HG03439 (cell line): ENCODE results near the gene GNA15.
A peak's percentile ranks its signal among the peaks of the same experiment; 100 is the strongest.
"Not testable (repeated sequence)": the region's sequence is repeated elsewhere in the genome, so short reads cannot be mapped to it uniquely, and the experiment has no call there.

Source experiments
- ATAC-seq: cut with Tn5 transposase; IDR thresholded peaks from one replicate; pipeline ENCODE4 v1.9.1; 2021; ENCODE audit warnings: mild to moderate bottlenecking, moderate library complexity; ENCODE audit not compliant: unreplicated experiment

GNA15 gene

DNA sequence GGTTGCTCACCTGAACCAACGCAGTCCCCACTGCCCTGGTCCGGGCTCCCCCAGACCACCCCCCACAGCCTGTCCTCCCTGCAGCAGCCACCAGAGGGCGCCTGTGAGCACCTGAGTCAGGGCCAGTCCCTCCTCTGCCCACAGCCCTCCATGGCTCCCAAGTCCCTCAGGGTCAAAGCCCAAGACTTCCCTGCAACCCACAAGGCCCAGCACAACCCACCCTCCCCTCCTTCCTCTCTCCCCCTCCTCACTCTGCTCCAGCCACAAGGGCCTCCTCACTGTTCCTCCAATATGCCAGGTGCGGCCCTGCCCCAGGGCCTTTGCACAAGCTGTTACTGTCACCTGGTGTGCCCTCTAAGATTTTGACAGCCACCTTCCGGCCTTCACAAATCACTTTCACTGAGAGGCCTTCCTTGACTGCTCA, 10.9 kb downstream of the GNA15 start:
- ATAC-seq = no peak

DNA sequence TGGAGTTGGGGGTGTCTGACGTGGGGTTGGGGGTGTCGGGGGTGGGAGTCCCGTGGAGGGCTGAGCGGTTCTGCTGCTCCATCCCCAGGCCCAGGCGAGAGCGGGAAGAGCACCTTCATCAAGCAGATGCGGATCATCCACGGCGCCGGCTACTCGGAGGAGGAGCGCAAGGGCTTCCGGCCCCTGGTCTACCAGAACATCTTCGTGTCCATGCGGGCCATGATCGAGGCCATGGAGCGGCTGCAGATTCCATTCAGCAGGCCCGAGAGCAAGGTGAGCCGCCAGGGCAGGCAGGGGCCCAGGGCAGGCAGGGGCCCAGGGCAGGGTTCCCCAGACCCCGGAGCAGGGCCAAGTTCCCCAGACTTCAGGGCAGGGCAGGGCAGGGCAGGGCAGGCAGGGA, 12.7 kb downstream of the GNA15 start:
- ATAC-seq = no peak

DNA sequence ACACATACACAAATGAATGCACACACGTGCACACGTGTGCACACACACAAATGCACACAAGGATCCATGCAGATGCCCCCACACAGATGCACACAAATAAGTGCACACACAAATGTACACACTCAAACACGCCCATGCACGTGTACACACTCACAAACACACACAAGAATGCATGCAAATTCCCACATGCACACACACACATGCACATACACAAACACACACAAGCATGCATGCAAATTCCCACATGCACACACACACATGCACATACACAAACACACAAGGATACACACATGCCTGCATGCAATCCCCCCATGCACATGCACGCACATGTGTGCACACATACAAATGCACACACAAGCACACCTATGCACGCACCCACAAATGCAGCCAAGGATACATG, 13.3 kb downstream of the GNA15 start:
- no peak for ATAC-seq

DNA sequence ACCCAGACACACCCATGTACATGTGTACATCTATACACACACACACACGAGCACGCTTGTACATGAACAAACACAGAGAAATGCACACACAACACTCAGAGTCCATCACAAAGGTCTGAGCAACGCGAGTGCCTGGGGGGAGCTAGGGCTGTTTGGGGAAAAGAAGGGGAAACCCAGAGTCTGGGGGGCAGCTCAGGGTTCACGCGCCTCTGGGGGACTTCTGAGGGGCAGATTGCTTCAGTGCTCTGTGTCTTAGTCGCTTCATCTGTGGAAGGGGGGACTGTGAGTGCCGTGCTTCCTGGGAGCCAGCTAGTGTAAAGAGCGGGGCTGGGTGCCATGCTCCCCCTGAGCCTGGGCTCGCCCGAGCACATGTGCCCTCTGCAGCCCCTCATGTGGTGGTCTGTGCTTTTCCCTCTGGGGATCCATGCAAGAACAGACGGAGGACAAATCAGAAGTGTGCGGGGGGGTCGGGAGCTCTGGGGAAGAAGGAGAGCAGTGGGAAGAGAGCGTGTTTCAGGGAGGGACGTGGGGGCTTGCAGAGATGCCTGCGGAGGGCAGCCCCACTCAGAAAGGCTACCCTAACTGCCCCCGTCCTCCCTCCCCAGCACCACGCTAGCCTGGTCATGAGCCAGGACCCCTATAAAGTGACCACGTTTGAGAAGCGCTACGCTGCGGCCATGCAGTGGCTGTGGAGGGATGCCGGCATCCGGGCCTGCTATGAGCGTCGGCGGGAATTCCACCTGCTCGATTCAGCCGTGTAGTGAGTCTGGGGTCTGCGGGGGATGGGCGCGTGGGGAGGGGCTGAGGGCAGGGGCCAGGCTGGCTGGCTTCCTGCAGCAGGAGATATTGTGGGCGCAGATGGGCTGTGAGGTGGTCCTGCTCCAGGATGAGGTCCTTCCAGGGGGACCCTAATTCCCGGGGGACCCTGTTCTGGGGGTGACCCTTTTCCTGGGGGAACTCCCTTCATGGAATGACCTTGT, 14.0 kb downstream of the GNA15 start:
- ATAC-seq = no peak

DNA sequence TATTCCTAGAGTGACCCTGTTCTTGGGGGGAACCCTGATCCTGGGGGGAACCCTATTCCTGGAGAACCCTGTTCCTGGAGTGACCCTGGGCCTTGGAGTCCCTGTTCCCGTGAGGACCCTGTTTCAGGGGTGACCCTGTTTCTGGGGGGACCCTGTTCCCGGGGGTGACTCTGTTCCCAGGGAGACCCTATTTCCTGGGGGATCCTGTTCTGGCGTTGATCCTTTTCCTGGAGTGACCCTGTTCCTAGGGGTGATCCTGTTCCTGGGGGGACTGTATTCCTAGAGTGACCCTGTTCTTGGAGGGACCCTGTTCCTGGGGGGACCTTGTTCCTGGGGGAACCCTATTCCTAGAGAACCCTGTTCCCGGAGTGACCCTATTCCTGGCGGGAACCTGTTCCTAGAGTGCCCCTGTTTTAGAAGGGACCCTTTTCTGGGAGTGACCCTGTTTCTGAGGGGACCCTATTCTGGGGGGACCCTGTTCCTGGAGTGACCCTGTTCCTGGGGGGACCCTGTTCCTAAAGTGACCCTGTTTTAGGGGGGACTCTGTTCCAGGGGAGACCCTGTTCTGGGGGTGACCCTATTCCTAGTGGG, 15.0 kb downstream of the GNA15 start:
- ATAC-seq = no peak

DNA sequence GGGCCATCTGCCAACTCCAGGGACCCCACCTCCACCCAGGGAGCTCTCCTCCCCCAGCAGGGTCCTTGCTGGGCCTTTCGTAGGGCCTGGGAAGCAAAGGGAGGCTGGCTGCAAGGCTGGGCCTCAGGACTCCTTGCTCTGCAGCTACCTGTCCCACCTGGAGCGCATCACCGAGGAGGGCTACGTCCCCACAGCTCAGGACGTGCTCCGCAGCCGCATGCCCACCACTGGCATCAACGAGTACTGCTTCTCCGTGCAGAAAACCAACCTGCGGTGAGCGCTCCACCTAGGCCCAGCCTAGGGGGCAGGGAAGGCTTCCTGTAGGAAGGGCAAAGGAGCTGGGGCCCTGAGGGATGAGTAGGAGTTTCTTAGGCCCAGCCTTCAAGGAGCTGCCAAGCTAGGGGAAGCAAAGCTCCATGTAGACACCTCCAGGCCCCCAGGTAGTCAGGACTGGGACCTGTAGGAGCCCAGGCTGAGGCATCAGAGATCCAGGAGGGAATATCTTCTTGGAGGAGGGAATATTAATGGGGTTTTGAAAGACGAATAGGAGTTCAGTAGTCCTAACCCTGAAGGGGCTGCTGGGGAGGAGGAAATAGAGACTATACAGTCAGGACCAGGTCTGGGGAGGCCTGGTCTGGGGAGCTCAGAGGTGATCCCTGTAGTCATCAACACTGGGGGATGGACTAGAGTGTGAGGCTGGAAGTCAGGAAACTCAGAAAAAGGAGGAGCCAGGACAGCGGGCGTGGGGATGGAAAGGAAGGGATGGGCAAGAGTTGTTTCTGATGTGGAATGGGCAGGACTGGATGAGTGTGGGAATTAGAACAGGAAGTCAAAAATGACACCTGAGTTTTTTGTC, 16.0 kb downstream of the GNA15 start:
- no peak for ATAC-seq

DNA sequence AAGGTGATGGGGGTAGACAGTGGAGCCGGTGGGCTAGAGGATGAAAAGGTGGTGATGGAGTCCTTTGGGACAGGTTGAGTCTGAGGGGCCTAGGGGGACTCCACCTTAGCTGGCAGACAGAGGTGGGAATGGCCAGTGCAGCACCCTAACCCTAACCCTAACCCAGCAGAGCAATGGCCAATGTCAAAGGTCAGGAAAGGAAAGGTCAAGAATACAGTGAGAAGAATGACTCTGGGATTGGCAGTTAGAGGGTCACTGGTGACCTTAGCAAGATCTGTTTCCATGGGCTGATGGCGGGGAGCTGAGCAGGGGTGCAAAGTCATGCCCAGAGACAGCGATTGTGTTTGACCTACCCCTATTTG, 16.6 kb downstream of the GNA15 start:
- ATAC-seq = no peak

DNA sequence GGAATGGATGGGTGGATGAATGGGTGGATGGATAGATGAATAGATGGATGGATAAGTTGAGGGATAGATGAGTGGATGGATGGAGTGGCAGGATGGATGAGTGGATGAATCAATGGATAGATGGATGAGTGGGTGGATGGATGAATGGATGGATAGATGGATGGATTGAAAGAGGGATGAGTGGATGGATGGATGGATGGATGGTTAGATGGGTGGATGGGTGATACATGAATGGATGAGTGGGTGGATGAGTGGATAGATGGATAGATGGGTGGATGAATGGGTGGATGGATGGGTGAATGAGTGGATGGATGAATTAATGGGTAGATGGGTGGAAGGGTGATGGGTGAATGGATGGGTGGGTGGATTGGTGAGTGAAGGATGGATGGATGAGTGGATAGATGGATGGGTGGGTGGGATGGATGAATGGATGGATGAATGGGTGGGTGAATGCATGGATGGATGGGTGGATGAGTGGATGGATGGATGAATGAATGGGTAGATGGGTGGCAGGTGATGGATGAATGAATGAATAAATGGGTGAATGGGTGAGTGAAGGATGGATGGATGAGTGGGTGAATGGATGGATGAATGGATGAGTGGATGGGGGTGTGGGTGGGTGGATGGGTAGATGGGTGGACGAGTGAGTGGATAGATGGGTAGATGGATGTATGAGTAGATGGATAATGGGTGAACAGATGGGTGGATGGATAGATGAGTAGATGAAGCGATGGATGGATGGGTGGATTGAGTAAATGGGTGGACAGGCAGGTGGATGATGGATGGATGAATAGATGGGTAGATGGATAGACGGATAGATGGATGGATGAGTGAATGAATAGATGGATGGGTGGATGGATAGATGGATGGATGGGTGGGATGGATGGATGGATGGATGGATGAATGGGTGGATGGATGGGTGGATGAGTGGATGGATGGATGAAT, 17.7 kb downstream of the GNA15 start:
- no peak for ATAC-seq

DNA sequence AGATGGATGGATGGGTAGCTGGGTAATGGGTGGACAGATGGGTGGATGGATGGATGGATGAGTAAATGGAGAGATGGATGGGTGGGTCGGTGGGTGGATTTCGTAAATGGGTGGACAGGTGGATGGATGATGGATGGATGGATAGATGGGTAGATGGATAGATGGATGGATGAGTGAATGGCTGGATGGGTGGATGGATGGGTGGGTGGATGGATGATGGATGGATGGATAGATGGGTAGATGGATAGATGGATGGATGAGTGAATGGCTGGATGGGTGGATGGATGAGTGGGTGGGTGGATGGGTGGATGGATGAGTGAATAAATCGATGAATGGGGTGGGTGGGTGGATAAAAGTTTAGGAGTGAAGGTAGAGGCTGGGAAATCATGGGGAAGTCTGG, 18.6 kb downstream of the GNA15 start:
- not testable (repeated sequence) for ATAC-seq

DNA sequence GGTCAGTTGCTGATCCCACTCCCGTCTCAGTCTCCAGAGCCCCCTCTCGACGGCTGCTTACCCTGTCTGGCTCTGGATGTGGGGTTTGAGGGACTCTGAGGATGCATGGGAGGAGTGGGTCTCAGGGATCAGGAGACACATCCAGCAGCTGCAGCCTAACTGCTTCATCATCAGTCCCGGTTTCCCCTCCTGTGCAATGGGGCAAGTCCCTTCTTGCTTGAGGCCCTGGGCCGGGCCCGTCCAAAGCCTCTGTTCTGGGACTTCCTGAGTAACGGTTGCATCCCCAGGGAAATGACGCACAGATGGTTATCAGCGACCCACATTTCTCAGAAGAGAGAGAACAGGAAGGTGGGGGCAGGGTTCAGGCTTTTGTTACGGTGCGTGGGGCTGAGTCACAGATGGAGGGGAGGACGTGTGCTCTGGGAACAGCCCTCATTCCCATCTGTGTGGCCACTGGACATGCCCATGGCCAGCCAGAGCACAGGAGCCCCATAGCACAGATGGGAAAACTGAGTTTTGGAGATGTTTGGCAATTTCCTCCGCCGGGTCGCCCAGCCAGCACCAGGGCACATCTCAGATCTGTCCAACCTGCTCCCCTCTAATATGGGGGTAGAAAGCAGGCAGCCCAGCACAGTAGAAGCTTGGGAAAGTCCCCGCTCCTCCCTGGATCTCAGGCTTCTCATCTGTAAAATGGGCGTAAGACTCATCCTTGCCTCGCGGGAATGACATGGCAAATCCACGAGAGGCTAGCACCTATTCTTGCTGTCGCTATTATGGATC, 19.3 kb downstream of the GNA15 start:
- ATAC-seq = peak; percentile 58

DNA sequence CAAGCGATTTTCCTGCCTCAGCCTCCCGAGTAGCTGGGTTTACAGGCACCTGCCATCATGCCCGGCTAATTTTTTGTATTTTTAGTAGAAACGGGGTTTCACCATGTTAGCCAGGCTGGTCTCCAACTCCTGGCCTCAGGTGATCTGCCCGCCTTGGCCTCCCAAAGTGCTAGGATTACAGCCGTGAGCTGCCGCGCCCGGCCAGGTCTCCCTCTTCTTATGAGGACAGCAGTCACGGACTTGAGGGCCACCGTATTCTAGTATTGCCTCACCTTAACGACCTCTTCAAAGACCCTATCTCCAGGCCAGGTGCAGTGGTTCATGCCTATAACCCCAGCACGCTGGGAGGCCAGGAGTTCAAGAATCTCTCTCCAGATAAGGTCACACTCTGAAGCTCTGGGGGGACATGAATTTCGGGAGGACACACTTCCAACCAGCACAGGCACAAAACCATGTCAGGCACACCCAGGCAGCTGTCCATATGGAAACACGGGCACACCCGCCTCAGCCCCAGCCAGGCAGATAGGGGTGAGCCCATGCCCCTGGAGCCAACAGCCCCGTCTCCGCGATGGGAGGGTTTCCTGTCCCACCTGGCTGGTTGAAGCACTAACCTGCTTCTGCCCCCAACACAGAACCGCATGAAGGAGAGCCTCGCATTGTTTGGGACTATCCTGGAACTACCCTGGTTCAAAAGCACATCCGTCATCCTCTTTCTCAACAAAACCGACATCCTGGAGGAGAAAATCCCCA, 21.4 kb downstream of the GNA15 start:
- ATAC-seq = no peak

DNA sequence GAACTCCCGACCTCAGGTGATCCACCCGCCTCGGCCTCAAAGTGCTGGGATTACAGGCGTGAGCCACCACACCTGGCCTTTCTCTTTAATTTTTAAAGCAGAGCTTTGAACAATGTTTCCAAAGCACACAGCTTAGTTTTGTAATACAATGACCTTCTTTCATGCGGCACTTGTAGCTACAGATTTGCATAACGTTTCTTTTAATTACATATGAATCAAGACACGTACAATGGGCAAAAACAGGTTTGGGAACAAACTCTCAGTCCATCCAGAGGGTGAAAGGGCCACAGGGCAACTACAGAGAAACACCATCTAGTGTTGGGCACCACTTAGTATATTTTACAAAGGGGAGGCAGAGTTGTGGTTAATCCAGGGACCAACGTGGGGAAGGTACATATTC, 23.7 kb downstream of the GNA15 start:
- no peak for ATAC-seq

DNA sequence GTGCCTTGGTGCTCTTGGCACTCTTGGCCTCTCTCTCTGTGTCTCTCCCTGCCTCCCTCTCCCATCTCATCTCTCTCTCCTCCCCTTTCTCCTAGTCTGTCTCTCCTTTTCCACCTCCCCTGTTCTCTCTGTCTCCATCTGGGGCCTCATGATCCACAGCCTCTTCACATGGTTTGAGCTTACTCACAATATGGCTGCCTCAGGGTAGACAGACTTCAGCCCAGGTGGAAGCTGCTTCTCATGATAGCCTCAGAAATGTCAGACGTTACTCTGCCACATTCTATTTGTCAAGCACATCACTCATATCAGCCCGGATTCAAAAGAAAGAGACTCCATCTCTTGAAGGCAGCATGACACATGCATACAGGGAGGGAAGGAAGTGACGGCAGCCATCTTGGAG, 24.4 kb downstream of the GNA15 start:
- ATAC-seq = no peak

DNA sequence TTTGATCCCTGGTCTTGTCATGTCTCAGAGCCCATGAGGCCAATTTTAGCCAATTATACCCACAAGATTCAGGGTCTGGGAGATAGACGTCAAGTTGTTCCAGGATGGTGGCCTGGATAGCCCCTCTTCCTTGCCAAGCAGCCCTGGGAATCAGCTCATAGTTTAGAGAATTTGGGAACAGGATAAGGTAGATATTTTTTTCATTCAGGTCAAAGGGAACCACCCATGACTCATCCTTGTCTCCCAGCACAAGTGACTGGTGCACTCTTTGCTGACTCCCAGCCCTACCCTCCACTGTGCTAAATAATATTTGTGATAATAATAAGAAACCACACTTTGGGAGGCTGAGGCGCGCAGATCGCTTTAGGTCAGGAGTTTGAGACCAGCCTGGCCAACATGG, 25.6 kb downstream of the GNA15 start:
- ATAC-seq = no peak

DNA sequence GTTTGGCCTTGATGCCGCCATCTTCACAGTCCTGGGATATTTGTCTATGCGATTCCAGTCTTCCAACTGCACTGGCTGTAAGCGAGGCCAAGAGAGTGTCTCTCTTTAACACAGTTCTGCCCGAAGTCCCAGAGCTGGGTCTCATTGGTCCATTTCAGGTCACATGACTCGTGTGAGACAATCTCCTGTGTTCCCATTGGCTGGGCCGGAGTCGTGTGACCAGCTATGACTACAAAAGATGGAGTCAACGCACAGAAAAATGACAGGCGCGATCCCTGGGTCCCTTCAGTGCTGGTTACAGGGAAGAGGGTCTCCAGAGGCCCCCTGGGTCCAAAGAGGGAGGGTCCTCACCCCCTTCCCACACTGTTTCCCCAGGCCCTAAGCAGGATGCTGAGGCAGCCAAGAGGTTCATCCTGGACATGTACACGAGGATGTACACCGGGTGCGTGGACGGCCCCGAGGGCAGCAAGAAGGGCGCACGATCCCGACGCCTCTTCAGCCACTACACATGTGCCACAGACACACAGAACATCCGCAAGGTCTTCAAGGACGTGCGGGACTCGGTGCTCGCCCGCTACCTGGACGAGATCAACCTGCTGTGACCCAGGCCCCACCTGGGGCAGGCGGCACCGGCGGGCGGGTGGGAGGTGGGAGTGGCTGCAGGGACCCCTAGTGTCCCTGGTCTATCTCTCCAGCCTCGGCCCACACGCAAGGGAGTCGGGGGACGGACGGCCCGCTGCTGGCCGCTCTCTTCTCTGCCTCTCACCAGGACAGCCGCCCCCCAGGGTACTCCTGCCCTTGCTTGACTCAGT, 26.8 kb downstream of the GNA15 start:
- ATAC-seq = no peak

DNA sequence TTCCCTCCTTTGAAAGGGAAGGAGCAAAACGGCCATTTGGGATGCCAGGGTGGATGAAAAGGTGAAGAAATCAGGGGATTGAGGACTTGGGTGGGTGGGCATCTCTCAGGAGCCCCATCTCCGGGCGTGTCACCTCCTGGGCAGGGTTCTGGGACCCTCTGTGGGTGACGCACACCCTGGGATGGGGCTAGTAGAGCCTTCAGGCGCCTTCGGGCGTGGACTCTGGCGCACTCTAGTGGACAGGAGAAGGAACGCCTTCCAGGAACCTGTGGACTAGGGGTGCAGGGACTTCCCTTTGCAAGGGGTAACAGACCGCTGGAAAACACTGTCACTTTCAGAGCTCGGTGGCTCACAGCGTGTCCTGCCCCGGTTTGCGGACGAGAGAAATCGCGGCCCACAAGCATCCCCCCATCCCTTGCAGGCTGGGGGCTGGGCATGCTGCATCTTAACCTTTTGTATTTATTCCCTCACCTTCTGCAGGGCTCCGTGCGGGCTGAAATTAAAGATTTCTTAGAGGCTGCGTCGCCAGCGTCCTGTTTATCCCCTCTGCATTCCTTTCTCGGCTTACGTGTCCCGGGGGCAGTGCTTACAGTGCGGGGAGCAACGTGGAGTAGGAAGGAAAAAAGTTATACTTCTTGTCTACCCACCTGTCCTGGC, 27.5 kb downstream of the GNA15 start:
- no peak for ATAC-seq

DNA sequence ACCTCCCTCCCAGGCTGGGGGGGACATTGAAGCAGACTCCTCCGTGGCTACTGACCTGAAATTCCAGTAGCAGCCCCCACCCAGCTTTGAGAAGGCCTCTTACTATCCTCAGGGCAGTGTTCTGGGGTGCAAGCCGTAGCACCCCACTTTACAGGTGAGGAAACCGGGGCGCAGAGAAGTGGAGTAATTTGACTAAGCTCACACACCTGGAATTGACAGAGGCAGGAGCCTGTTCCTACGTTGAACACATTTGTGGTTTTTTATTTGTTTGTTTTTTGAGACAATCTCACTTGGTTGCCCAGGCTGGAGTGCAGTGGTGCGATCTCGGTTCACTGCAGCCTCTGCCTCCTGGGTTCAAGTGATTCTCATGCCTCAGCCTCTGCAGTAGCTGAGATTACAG, 28.1 kb downstream of the GNA15 start:
- ATAC-seq = no peak
